Measurements from ENCODE around the gene DCX. TPM values are rescaled to one million over a fixed set of nuclear protein-coding genes. Genes with fewer than 3 reads are reported as not detected.

Gene DCX
- total and polyA plus RNA-seq, 9 of the 15 experiments (the other 6 are each of a cell fraction or from before 2014, with no cell fraction given) = not detected

DNA sequence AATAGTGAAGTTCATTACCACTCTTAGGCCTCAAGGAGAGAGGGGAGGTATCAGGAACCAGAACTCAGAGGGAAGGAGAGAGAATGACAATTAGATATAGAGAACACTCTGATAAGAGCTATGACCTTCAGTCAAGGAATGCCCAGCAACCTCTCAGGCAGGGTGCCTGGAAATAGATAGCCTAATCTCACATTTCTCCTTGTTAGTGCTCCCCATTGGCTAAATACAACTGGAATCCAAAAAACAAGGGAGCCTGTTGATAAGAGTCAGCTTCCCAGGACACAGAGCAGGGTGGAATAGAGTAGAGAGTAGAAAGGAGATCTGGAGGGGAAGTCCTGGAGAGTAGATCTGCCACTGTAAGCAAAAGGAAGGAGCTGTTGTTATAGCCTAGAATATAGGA lies 62.1 kb downstream of the DCX start:
- FAIRE-seq (no peak), DNase-seq (ENCODE audit: extremely low read depth in 1 of 4, low spot score in 3 of 4) (no peak), ATAC-seq (no peak)
- Histone ChIP-seq H2AFZ (ENCODE audit: low read depth, low read length) (no peak overlapping the region), H3K27me3 (ENCODE audit: control insufficient read depth in 2 of 2, insufficient read depth in 2 of 2, low read length in 2 of 2) (no peaks in the 10 kb centered on the region), H3K9me1 (ENCODE audit: control insufficient read depth, insufficient read depth, low read length) (no peaks in the 10 kb centered on the region), H3K4me1 (replicated peaks in 1 of 2; ENCODE audit: control insufficient read depth in 2 of 2, insufficient read depth in 2 of 2, low read length in 2 of 2) (no peaks in the 10 kb centered on the region), H4K20me1 (replicated peaks; ENCODE audit: control insufficient read depth, insufficient read depth, low read length) (no peaks in the 10 kb centered on the region), H3K9me3 (replicated peaks; ENCODE audit: control insufficient read depth, insufficient read depth, low read depth, low read length) (no peaks in the 10 kb centered on the region), H3K4me2 (ENCODE audit: insufficient read depth, low read length) (no peak overlapping the region), H3K4me3 (no peak overlapping the region), H3K79me2 (ENCODE audit: control insufficient read depth, insufficient read depth, low read length) (no peaks in the 10 kb centered on the region), H3K27ac (ENCODE audit: extremely low read depth, low read depth, low read length) (no peak overlapping the region), H3K36me3 (ENCODE audit: control insufficient read depth, insufficient read depth, low read length) (no peaks in the 10 kb centered on the region), H3K9ac (ENCODE audit: insufficient read depth in 1 of 2, low read depth in 2 of 2, low read length in 2 of 2) (no peak overlapping the region)
- CTCF ChIA-PET (ENCODE audit: low intra/inter-chr PET ratio) = no interaction called here
- BruUV-seq (replicated peaks) = no TSS peak
- intact Hi-C loops (cut with micrococcal nuclease) (no loop called here), in situ Hi-C loops (cut with MboI) (no loop called here)
- POLR2A ChIA-PET = no interaction called here
- TF ChIP-seq ZFX (CRISPR knock-in tag; IDR thresholded peaks at IDR 0.05) = no peak
- no peak for TF ChIP-seq MTF1 (CRISPR knock-in tag; IDR thresholded peaks at IDR 0.05; ENCODE audit: borderline replicate concordance)
- TF ChIP-seq KLF1 (tag; IDR thresholded peaks at IDR 0.05) = no peak
- TF ChIP-seq GATAD2A (IDR thresholded peaks at IDR 0.05) = no peak
- TF ChIP-seq, protein P1, sequence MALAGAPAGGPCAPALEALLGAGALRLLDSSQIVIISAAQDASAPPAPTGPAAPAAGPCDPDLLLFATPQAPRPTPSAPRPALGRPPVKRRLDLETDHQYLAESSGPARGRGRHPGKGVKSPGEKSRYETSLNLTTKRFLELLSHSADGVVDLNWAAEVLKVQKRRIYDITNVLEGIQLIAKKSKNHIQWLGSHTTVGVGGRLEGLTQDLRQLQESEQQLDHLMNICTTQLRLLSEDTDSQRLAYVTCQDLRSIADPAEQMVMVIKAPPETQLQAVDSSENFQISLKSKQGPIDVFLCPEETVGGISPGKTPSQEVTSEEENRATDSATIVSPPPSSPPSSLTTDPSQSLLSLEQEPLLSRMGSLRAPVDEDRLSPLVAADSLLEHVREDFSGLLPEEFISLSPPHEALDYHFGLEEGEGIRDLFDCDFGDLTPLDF (CRISPR knock-in tag; IDR thresholded peaks at IDR 0.05) = no peak
- no peak for TF ChIP-seq SRF (CRISPR knock-in tag; IDR thresholded peaks at IDR 0.05)
- no peak for TF ChIP-seq XRCC4 (IDR thresholded peaks at IDR 0.05; ENCODE audit: extremely low read depth, insufficient read depth, insufficient read length)
- TF ChIP-seq NONO (IDR thresholded peaks at IDR 0.05; ENCODE audit: low read depth in 2 of 2, low read length in 1 of 2) = no peak
- TF ChIP-seq, protein P2, sequence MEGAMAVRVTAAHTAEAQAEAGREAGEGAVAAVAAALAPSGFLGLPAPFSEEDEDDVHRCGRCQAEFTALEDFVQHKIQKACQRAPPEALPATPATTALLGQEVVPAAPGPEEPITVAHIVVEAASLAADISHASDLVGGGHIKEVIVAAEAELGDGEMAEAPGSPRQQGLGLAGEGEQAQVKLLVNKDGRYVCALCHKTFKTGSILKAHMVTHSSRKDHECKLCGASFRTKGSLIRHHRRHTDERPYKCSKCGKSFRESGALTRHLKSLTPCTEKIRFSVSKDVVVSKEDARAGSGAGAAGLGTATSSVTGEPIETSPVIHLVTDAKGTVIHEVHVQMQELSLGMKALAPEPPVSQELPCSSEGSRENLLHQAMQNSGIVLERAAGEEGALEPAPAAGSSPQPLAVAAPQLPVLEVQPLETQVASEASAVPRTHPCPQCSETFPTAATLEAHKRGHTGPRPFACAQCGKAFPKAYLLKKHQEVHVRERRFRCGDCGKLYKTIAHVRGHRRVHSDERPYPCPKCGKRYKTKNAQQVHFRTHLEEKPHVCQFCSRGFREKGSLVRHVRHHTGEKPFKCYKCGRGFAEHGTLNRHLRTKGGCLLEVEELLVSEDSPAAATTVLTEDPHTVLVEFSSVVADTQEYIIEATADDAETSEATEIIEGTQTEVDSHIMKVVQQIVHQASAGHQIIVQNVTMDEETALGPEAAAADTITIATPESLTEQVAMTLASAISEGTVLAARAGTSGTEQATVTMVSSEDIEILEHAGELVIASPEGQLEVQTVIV (CRISPR knock-in tag; IDR thresholded peaks at IDR 0.05; ENCODE audit: borderline replicate concordance) = no peak
- TF ChIP-seq, protein P3, sequence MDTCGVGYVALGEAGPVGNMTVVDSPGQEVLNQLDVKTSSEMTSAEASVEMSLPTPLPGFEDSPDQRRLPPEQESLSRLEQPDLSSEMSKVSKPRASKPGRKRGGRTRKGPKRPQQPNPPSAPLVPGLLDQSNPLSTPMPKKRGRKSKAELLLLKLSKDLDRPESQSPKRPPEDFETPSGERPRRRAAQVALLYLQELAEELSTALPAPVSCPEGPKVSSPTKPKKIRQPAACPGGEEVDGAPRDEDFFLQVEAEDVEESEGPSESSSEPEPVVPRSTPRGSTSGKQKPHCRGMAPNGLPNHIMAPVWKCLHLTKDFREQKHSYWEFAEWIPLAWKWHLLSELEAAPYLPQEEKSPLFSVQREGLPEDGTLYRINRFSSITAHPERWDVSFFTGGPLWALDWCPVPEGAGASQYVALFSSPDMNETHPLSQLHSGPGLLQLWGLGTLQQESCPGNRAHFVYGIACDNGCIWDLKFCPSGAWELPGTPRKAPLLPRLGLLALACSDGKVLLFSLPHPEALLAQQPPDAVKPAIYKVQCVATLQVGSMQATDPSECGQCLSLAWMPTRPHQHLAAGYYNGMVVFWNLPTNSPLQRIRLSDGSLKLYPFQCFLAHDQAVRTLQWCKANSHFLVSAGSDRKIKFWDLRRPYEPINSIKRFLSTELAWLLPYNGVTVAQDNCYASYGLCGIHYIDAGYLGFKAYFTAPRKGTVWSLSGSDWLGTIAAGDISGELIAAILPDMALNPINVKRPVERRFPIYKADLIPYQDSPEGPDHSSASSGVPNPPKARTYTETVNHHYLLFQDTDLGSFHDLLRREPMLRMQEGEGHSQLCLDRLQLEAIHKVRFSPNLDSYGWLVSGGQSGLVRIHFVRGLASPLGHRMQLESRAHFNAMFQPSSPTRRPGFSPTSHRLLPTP (IDR thresholded peaks at IDR 0.05; ENCODE audit: borderline replicate concordance, extremely low read depth, insufficient read length) = no peak
- no peak for TF ChIP-seq ZNF282 (CRISPR knock-in tag; IDR thresholded peaks at IDR 0.05)
- no peak for TF ChIP-seq HMGN3 (IDR thresholded peaks at IDR 0.05; ENCODE audit: borderline replicate concordance, extremely low read depth, insufficient read length, low read depth, low read length)
- TF ChIP-seq BHLHE40 (IDR thresholded peaks at IDR 0.05; ENCODE audit: low read length) = no peak
- no peak for TF ChIP-seq ZNF764 (CRISPR knock-in tag; IDR thresholded peaks at IDR 0.05; ENCODE audit: low read depth)

Measured in K562 (cell line).